Endothelial cell of hepatic sinusoid (primary cell): ENCODE measurements around the gene EIF4E2.

Experiments used
- in situ Hi-C: cut with HindIII; loops from 2 replicates; pipeline ENCODE4 v1.10.0; 2017; ENCODE audit warnings: low sequenced_read_pairs

Gene EIF4E2

DNA sequence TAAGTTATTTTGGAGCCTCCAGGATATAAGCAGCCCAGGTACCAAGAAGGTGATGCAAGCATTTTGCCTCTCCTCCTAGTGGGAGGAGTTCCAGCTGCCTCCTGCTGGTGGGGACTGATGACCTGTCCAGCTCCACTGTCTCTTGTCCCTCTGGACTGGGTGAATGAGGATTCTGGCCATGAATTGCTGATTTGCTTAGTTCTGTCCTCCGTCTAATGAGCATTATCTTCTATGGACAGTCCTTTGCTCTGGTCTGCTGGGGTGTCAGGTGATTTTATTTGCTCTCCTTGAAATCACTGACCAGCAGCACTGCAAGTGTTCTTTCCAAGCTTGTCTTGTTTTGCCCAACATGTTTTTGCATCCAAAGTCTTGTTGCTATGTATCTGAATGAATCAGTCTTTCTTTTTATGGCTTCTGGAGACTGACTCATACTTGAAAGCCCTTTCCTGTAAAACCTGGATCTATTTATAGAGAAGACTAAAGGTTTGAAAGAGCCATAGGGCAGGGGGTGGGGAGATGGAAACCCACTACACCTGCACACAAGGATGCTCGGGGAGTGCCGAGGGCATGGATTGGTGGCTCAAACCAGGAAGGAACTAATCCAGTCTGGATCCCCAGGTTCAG lies 42.4 kb downstream of the EIF4E2 start:
- in situ Hi-C loops = no loop called here

DNA sequence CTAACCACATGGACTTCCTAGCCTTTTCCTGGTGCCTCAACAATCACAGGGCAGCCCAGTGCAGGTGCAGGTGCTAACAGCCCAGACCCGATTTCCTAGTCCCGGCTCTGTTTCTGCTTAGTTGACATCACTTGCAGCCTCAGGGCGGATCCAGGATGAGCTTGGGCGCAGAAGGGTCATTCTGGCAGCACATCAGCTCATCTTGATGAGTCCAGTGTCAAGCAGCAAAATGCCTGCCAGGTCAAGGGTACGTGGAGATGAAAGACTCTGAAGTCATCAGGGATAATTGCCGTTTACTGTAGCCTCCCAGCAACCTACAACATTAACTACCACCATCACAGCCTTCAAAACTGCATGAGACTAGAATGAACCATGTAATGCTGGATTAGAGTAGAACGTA lies 43.5 kb downstream of the EIF4E2 start:
- in situ Hi-C loops = no loop called here

- in situ Hi-C loops = no loop called here
Measured at GRCh38 chr2:232597362-232598079, 47.0 kb downstream of the EIF4E2 start.

GRCh38 chr2:232598293-232598692 lies 47.8 kb downstream of the EIF4E2 start:
- in situ Hi-C loops = no loop called here

GRCh38 chr2:232600053-232600773 lies 49.7 kb downstream of the EIF4E2 start:
- in situ Hi-C loops = no loop called here

GRCh38 chr2:232603283-232603682 lies 52.8 kb downstream of the EIF4E2 start:
- in situ Hi-C loops = no loop called here

DNA sequence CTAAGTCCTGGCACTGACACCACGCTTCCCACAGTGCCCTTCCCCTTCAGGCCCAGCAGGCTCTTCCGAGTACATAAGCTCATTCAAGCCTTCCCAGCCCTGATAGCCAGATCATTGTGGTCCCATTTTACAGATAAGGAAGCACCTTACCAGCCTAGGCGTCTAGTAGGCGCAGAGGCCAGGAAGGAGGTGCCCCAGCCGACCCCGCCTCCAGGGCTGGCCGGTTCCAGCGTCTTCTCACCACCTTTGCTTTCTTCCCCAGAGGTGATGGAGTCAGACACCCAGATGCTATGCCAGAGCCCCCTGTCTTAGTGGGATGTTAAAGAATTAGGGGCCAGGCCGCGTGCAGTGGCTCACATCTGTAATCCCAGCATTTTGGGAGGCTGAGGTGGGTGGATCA lies 54.0 kb downstream of the EIF4E2 start:
- in situ Hi-C loops = no loop called here

- in situ Hi-C loops = no loop called here
Measured at GRCh38 chr2:232607011-232607410, 56.5 kb downstream of the EIF4E2 start.

DNA sequence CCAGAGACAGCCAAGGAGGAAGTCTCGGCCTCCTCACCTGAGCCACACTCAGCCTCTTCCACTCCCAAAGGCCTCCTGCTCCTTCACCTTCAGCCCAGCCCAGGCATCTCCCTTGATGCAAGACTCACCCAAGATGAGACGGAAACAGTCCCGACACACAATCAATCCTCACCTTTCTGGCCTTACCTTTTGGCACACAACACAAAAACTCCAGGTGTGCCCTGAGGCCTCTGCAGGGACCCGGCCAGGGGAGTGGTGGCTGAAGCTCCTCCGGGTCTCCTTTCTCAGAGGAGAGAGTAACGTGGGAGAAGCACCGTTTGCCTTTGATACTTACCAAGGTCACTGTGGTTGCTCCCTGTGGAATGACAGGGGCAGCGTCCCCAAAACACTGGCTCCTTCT lies 59.1 kb downstream of the EIF4E2 start:
- in situ Hi-C loops = no loop called here

- in situ Hi-C loops = no loop called here
Measured at GRCh38 chr2:232610081-232610480, 59.6 kb downstream of the EIF4E2 start.

DNA sequence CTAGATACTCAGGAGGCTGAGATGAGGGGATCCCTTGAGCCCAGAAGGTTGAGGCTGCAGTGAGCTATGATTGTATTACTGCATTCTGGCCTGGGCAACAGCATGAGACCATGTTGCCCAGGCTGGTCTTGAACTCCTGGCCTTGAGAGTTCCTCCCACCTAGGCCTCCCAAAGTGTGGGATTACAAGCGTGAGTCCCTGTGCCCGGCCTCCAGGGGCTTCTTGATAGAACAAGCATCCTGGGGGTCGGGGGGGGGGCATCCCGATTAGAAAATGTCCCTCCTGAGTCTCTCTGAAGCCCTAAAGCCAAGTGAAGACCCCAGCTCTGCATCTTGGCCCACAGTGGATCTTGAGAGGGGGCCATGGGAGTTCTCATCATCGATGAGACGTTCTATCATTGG lies 60.6 kb downstream of the EIF4E2 start:
- in situ Hi-C loops = no loop called here

DNA sequence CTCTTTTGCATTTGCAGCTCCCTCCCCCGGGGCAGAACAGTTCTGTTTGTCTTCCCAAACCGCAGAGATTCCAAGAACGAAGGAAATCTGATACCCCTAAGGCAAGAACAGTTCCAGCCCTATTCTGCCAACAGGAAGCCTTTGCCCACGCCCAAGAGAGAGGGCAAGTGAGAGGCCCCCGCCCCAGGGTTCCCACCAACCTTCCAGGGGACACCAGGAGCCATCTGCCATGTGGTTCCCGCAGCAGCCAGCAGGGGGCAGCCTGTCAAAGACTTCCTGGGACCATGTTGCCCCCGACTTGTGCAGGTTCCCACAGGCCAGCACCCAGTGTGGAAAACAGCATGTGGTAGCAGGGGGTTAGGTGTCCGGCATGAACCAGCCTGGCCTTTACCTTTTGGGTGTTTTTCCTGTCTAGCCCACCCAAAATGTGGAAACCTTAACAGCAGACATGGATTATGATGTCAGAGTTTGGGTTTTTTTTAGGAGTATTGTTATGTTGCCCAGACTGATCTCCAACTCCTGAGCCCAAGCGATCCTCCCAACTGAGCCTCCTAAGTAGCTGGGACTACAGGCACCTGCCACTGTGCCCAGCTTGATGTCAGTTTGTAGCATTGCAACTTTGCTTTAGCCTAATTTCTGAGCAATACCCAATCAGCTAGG lies 61.2 kb downstream of the EIF4E2 start:
- in situ Hi-C loops = no loop called here

DNA sequence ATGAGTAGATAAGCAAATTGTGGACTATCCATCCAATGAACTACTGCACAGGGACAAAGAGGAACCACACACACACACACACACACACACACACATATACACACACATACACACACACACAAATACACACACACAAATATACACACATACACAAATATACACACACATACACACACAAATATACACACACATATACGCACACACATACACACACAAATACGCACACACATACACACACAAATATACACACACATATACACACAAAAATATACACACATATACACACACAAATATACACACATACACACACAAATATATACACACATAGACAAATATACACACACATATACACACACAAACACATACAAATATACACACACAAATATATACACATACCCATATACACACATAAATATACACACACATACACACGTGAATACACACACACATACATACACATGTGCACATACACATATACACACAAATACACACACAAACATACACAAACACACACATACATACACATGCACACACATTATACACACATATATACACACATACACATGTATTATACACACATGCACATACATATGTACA lies 63.1 kb downstream of the EIF4E2 start:
- in situ Hi-C loops = no loop called here

DNA sequence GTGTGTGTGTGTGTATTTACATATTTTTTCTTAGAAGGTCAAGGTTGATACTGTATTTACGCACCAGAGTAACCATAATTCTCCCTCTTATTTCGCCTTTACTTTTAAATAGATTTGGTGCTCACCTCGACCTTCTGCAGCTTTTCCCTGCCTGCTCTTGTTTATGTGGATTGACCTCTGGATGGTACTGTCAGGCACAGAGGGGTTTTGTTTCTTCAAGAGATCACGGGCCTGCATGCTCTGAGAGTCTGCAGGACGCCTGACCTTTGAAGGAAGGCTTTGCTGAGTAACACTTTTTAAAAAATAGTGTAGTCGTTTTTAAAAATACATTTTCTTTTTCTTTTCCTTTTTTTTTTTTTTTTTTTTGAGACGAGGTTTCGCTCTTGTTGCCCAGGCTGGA lies 64.8 kb downstream of the EIF4E2 start:
- in situ Hi-C loops = no loop called here
